Neural progenitor cell (in vitro differentiated cells): ENCODE measurements around the gene SCAPER.

Source experiments
- CTCF ChIP-seq: fragments of 200-600 bp; sonication (generic); IDR thresholded peaks from 2 replicates; pipeline ENCODE4 v1.5.1; 2017; ENCODE audit warnings: antibody characterized with exemption, mild to moderate bottlenecking
- EZH2 ChIP-seq: fragments of 200-600 bp; sonication (generic); IDR thresholded peaks from 2 replicates; pipeline ENCODE4 v1.6.1; 2017; ENCODE audit warnings: antibody characterized with exemption, mild to moderate bottlenecking, moderate library complexity
- EZH2phosphoT487 ChIP-seq: fragments of 200-600 bp; sonication (generic); IDR thresholded peaks from 2 replicates; pipeline ENCODE4 v1.6.1; 2017; ENCODE audit warnings: antibody characterized with exemption

- TF ChIP-seq CTCF = peak; percentile 69
- TF ChIP-seq EZH2 = no peak
- no peak for TF ChIP-seq EZH2phosphoT487
Observed at GRCh38 chr15:76866716-76867321, 38.3 kb downstream of the SCAPER start.
